Aorta (tissue), 5 donors: ENCODE measurements around the gene HTR2B. TPM values are rescaled to one million over a fixed set of nuclear protein-coding genes. Genes with fewer than 3 reads are reported as not detected.
"Not testable (repeated sequence)": the region's sequence is repeated elsewhere in the genome, so short reads cannot be mapped to it uniquely, and the experiment has no call there.

Experiments used
- ATAC-seq: fragments of 200-7000 bp; cut with Tn5 transposase; one replicate; pipeline ENCODE4 v1.9.1; 2022; ENCODE audit warnings: moderate library complexity; ENCODE audit not compliant: low FRiP score
- DNase-seq, 2 donors: peaks; one replicate each; pipeline ENCODE4 v3.0.0-alpha.2; 2020
- H3K27ac ChIP-seq, 2 donors: one replicate each; pipeline ENCODE4 v1.5.1; 2013; ENCODE audit warnings: low read length in 2 of 2, mild to moderate bottlenecking in 2 of 2, moderate library complexity in 2 of 2, control low read depth in 1 of 2, inconsistent platforms in 1 of 2, low read depth in 1 of 2
- H3K27me3 ChIP-seq, 2 donors: one replicate each; pipeline ENCODE4 v1.6.1; 2013; ENCODE audit warnings: control low read depth in 1 of 2, low read length in 1 of 2, mild to moderate bottlenecking in 1 of 2, moderate library complexity in 1 of 2; ENCODE audit not compliant: insufficient read depth in 2 of 2, control insufficient read depth in 1 of 2
- H3K36me3 ChIP-seq, 2 donors: one replicate each; pipeline ENCODE4 v1.6.1; 2013; ENCODE audit warnings: control low read depth in 1 of 2, low read length in 1 of 2, mild to moderate bottlenecking in 1 of 2; ENCODE audit not compliant: insufficient read depth in 2 of 2, control insufficient read depth in 1 of 2
- H3K4me1 ChIP-seq, 2 donors: one replicate each; pipeline ENCODE4 v1.6.1; 2013; ENCODE audit warnings: low read length in 2 of 2, control low read depth in 1 of 2, mild to moderate bottlenecking in 1 of 2, moderate library complexity in 1 of 2; ENCODE audit not compliant: insufficient read depth in 2 of 2, control insufficient read depth in 1 of 2
- H3K4me3 ChIP-seq, 2 donors: one replicate each; pipeline ENCODE4 v1.5.1; 2013; ENCODE audit warnings: low read length in 2 of 2, control low read depth in 1 of 2, mild to moderate bottlenecking in 1 of 2
- H3K9me3 ChIP-seq: one replicate; pipeline ENCODE4 v1.6.1; 2013; ENCODE audit warnings: mild to moderate bottlenecking, low read length; ENCODE audit not compliant: control insufficient read depth
- WGBS, 2 donors: extraction: QIAGEN DNeasy Blood & Tissue Kit; methylation state at CpG; one replicate each; pipeline ENCODE4 v1.1.7; 2013; 5-methylcytosine and 5-hydroxymethylcytosine counted together
- intact Hi-C, 2 donors: fragments of 100-400 bp; cut with DNase I; formaldehyde crosslinking; loops; one replicate each; pipeline versions ENCODE4 v1.14.2 to v1.15.0; 2022
- polyA plus RNA-seq, 2 donors: library from polyadenylated mRNA; stranded (reverse); fragments of 200-250 nt; gene quantifications; one replicate each; pipeline ENCODE4 v1.2.3, GENCODE V29; 2013
- total RNA-seq, 2 donors: library from RNA; stranded (reverse); fragmentation: NEBNext Ultra II Directional; extraction: Animal tissue kit (Norgen Biotek cat#: 25700); gene quantifications; one replicate each; pipeline ENCODE4 v1.2.1, GENCODE V29; 2021
- donor health status: healthy with polysubstance abuse.
- donor health status: Bipolar disorder and iron deficiency.
- donor health status: DM: no; HTN: no; CAD: no.
- donor health status: DM: no; HTN: no; CAD: no.
- donor health status: DM: yes; HTN: yes; CAD: no.

The HTR2B gene
- total and polyA plus RNA-seq, 4 donors = 2.0 to 6.6 (median 4.0) TPM

DNA sequence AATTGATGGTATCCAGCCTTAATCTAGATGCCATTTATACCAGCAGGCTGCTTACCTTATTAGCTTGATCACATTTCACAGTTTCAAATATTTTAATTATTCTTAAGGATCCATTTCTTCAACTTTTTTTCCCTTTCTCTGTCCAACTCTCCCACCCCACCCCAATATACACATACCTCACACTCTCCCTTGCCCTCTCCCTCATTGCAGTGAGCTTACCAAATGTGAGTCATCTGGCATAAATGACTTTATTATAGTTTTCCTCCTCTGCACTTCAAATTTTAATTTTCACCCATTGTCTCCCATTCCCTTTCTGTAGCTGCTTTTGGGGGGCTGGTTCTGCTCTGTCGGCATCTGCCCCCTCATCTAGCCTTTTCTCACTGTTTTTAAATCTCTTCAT is 12.9 kb downstream of the HTR2B start:
- intact Hi-C loops = no loop called here
- no peak overlapping the region for H3K27ac ChIP-seq

DNA sequence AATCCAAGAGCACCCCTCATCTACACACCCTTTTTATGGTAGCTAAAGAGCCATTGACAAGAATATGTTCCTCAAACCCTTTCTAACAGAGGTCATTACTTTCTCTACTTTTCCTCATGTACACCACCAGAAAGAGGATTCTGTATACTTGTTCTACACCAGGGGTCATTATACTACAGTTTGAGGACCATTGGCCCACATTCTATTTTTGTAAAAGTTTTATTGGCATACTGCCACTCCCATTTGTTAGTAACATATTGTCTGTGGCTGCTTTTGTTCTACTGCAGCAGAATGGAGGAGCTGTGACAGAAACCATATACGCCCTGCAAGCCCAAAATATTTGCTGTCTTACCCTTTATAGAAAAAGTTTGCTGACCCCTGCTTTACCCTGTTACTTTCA is 14.3 kb downstream of the HTR2B start:
- Histone ChIP-seq H3K9me3 (no peaks in the 10 kb centered on the region), H3K4me3 (no peak overlapping the region), H3K4me1 (peaks cover 0 to 4% of the 10 kb centered on the region in 2 donors), H3K27me3 (no peaks in the 10 kb centered on the region), H3K27ac (no peak overlapping the region), H3K36me3 (peaks cover 2 to 5% of the 10 kb centered on the region in 2 donors)
- peak; percentile 48 for ATAC-seq
- 11 to 19% methylated on average over 1 of the region's 1 CpG for WGBS, 2 donors
- no peak for DNase-seq
- intact Hi-C loops = no loop called here

More for the DNA sequence above, 12.9 kb downstream of the HTR2B start:
- no peak overlapping the region for H3K4me3 ChIP-seq
- WGBS, 2 donors = 84 to 95% methylated on average over 1 of the region's 1 CpG
- H3K27me3 ChIP-seq = no peaks in the 10 kb centered on the region
- peaks cover 2 to 5% of the 10 kb centered on the region in 2 donors for H3K36me3 ChIP-seq
- H3K4me1 ChIP-seq = peaks cover 0 to 4% of the 10 kb centered on the region in 2 donors
- ATAC-seq (no peak), DNase-seq (no peak)
- H3K9me3 ChIP-seq = no peaks in the 10 kb centered on the region

DNA sequence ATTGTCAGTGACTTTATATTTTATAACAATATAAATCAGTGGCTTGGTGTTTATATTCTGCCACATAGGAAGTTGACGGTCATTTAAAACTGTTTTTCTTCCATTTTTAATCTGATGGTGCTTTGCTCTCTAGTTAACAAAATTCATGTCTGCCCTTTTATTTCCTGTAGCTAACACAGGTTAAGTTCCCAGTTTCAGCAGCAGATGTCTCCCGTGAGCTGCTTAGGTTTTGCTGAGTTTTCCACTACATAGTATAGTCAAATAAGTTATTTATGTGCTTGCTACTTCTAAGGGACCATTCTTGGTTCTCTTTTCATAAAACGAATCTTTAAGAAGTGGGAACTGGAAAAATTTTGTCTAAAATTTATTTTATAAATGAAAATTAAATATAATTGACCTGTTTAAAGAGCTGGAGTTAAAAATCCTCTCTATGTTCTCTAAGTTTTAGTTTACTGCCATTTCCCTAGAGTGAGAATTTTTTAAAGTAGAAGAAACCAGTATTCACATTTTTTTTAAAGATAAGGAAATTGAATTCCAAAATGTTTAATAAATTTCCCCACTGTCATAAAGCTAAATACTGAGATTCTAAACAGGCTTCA is 20.6 kb downstream of the HTR2B start:
- WGBS, 2 donors = 3 to 5% methylated on average over 3 of the region's 3 CpGs
- H3K27ac ChIP-seq = no peak overlapping the region
- DNase-seq (peak in 1 of 2 donors; percentile 66), ATAC-seq (peak; percentile 81)
- peaks cover 3 to 4% of the 10 kb centered on the region in 2 donors for H3K36me3 ChIP-seq
- intact Hi-C loops = loop anchor here (2.0 to 10.0 kb wide), 7 partner anchors 87 to 349 kb away; no protein-coding TSS in a partner anchor
- H3K9me3 ChIP-seq = peaks cover 2% of the 10 kb centered on the region
- H3K4me1 ChIP-seq = no peaks in the 10 kb centered on the region
- H3K27me3 ChIP-seq = no peaks in the 10 kb centered on the region
- H3K4me3 ChIP-seq = no peak overlapping the region

DNA sequence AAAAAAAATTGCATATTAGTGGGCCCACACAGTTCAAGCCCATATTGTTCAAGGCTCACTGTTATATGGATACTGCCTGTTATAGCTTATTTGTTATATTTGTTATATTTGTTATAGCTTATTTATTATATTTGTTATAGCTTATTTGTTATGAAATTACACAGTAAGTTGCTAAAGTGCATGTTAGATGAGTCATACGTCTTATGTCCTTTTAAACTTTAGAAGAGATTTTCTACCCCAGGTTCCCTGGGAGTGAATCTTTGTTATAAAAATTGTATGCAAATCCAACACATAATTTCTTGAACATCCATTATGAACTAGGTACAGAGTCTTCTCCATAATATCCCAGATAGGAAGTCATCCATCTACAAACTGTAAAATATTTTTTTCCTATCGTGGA is 22.1 kb downstream of the HTR2B start:
- H3K9me3 ChIP-seq = peaks cover 2% of the 10 kb centered on the region
- no peaks in the 10 kb centered on the region for H3K4me1 ChIP-seq
- WGBS, 2 donors = 70 to 78% methylated on average over 2 of the region's 2 CpGs
- H3K36me3 ChIP-seq = peaks cover 0 to 1% of the 10 kb centered on the region in 2 donors
- H3K27ac ChIP-seq = no peak overlapping the region
- intact Hi-C loops = loop anchor here (5.0 to 10.0 kb wide), 4 partner anchors 125 to 350 kb away; no protein-coding TSS in a partner anchor
- ATAC-seq (no peak), DNase-seq (no peak)
- no peaks in the 10 kb centered on the region for H3K27me3 ChIP-seq
- H3K4me3 ChIP-seq = no peak overlapping the region

DNA sequence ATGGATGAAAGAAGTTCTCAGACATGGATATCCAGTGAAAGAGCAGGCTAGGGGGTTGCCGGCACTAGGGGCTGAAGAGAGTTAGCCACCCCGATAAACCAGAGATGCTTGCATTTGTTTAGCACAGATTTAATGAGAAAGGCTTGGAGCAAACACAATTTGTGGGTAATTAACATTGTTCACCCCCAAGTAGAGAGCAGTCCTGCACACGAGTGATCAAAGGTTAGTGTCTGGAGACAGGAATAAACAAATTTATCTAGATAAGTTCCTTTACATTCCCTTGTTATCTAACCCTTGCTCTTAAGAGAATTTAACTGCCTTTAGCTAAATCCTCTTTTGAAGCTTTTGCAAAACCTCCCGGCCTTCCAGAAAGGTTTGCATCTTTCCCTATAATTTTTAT is 23.9 kb downstream of the HTR2B start:
- intact Hi-C loops = loop anchor here (5.0 to 10.0 kb wide), 4 partner anchors 126 to 351 kb away; no protein-coding TSS in a partner anchor
- ATAC-seq (no peak), DNase-seq (no peak)
- H3K27me3 ChIP-seq = no peaks in the 10 kb centered on the region
- H3K36me3 ChIP-seq = peaks cover 0 to 1% of the 10 kb centered on the region in 2 donors
- H3K4me1 ChIP-seq = no peaks in the 10 kb centered on the region
- no peak overlapping the region for H3K27ac ChIP-seq
- no peak overlapping the region for H3K4me3 ChIP-seq
- 92 to 96% methylated on average over 4 of the region's 4 CpGs for WGBS, 2 donors
- peaks cover 2% of the 10 kb centered on the region for H3K9me3 ChIP-seq

DNA sequence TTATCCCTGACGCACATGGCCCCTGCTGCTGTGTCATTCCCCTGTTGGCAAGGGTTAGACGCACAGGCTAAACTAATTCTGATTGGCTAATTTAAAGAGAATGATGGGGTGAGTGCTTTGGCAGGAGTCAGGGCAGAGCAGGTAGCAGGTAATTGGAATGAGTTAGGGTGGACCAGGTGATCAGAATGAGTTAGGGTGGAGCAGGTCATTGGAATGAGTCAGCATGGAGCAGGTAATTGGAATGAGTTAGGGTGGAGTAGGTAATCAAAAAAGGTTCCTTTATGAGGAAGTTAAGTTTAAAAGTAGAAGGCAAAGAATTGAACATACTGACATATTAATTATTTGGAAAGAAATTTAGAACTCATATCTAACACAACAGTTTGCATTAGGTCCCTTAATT is 24.5 kb downstream of the HTR2B start:
- 93 to 97% methylated on average over 2 of the region's 2 CpGs for WGBS, 2 donors
- intact Hi-C loops = loop anchor here (5.0 to 10.0 kb wide), 4 partner anchors 127 to 352 kb away; no protein-coding TSS in a partner anchor
- H3K27me3 ChIP-seq, ATAC-seq, DNase-seq, H3K27ac ChIP-seq, H3K36me3 ChIP-seq, H3K9me3 ChIP-seq, H3K4me1 ChIP-seq, H3K4me3 ChIP-seq: not testable (repeated sequence)

DNA sequence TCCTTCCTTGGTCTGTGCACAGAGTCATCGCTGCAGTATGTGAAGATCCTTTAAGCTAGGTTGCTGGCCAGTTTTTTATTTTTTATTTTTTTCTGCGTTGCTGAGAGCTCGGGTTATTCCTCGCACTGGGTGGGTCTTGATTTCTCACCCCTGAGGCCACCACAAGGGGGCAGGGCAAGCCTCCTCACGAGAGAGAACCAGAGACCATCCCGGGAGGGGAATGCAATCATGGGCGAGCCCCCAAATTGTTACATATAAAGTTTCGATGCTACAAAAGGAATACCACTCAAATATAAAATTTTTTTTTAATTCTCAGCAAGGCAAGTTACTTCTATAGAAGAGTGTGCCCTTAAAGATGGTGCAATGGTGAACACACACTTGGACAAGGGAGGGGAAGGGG is 24.9 kb downstream of the HTR2B start:
- DNase-seq = no peak
- no peaks in the 10 kb centered on the region for H3K4me1 ChIP-seq
- H3K36me3 ChIP-seq = peaks cover 1 to 2% of the 10 kb centered on the region in 2 donors
- no peak for ATAC-seq
- 97 to 98% methylated on average over 8 of the region's 8 CpGs for WGBS, 2 donors
- no peak overlapping the region for H3K4me3 ChIP-seq
- H3K9me3 ChIP-seq = peaks cover 2% of the 10 kb centered on the region
- intact Hi-C loops = loop anchor here (5.0 to 10.0 kb wide), 4 partner anchors 127 to 352 kb away; no protein-coding TSS in a partner anchor
- H3K27me3 ChIP-seq = no peaks in the 10 kb centered on the region
- H3K27ac ChIP-seq = no peak overlapping the region

DNA sequence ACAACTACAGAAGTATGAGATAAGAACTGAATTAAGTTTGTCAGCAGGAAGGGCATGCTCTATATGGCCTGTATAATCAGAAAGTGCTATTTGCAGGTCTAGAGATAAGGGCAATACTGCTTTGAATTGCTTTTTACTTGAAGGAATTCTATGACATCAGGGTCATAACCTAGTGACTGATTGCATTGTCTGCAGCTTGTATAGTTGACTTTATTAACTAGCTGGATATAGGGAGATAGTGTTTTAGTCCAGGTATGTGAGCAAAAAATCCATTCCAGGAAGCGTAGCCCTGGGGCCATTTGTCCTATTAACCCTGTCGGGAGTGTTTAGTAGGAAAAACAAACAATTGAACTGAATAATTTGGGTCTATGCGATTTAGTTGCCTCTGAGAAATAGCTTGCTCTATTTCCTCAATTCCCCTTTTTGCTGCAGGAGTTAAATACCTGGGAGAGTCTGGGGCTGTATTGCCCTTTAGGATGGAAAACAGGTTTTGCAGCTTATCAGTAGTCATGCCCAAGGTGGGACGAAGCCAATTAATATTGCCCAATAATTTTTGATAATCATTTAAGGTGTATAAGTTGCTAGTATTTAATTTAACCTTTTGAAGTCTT is 30.0 kb downstream of the HTR2B start:
- H3K27me3 ChIP-seq = no peaks in the 10 kb centered on the region
- no peaks in the 10 kb centered on the region for H3K4me1 ChIP-seq
- no peak overlapping the region for H3K27ac ChIP-seq
- 84 to 92% methylated on average over 4 of the region's 4 CpGs for WGBS, 2 donors
- no peaks in the 10 kb centered on the region for H3K9me3 ChIP-seq
- no peak overlapping the region for H3K4me3 ChIP-seq
- ATAC-seq (no peak), DNase-seq (no peak)
- H3K36me3 ChIP-seq = peaks cover 0 to 11% of the 10 kb centered on the region in 2 donors
- intact Hi-C loops = no loop called here

DNA sequence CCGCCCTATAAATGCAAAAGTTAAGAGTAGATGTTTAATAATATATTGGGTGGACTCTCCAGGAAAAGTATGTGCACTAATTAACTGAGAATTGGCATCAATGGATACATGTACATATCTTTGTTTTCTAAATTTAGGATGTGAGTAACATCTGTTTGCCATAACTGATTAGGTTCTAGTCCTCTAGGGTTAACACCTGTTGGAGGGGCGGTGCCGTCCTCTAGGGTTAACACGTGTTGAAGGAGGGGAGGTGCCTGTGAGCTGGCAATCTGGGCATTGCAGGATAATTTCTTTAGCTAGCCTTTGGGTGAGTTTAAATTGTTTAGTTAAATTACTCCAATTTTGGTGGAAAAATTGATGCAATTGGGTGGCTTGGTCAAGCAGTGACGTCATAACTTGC is 30.9 kb downstream of the HTR2B start:
- no peak overlapping the region for H3K4me3 ChIP-seq
- no peaks in the 10 kb centered on the region for H3K4me1 ChIP-seq
- intact Hi-C loops = no loop called here
- H3K27me3 ChIP-seq = no peaks in the 10 kb centered on the region
- ATAC-seq = no peak
- H3K36me3 ChIP-seq = peaks cover 2 to 11% of the 10 kb centered on the region in 2 donors
- no peaks in the 10 kb centered on the region for H3K9me3 ChIP-seq
- WGBS, 2 donors = 94 to 98% methylated on average over 5 of the region's 5 CpGs
- H3K27ac ChIP-seq = no peak overlapping the region
- DNase-seq = no peak
